ENCODE measurements around the gene MIXL1.

- TF ChIP-seq FOXM1 (IDR thresholded peaks at IDR 0.05; ENCODE audit: borderline replicate concordance), result no peak
- TF ChIP-seq HDGF (IDR thresholded peaks at IDR 0.05; ENCODE audit: borderline replicate concordance), result no peak
- TF ChIP-seq BHLHE40 (IDR thresholded peaks at IDR 0.05; ENCODE audit: borderline replicate concordance), result no peak
- no peak for TF ChIP-seq SUZ12 (IDR thresholded peaks at IDR 0.05)
- no peak for TF ChIP-seq SP1 (IDR thresholded peaks at IDR 0.05)
- no peak for TF ChIP-seq CTBP1 (IDR thresholded peaks at IDR 0.05; ENCODE audit: borderline replicate concordance)
Measured at GRCh38 chr1:226203655-226204054, 19.8 kb upstream of the MIXL1 start.
